ENCODE results near the gene MRPL44. TPM values are rescaled to one million over a fixed set of nuclear protein-coding genes. Genes with fewer than 3 reads are reported as not detected.

Gene MRPL44
- total and polyA plus RNA-seq, 2 of the 8 experiments (the other 6 are each of a cell fraction or from before 2014, with no cell fraction given) = 32.0 to 53.2 TPM

DNA sequence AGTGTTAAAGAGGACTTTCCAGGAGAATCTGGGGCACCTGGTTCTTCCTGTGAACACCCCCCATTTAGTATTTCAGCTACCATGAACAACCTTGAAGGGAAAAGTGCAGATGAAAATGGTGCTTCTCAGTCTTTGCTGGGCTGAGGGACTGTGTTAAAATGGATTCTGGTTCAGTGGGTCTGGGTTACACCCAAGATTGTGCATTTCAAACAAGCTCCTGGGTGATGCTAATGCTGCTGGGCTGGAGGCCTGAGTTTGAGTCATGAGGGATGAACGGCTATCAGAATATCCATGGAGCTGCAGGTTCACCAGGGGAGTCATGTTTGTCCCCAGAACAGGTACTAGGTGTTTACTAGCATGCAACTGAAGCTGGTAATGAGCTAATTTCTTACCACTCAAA lies 24.0 kb downstream of the MRPL44 start:
- Histone ChIP-seq H3K18ac (ENCODE audit: extremely low read depth, low read length) (no peak overlapping the region), H2BK12ac (ENCODE audit: low read depth, low read length) (no peak overlapping the region), H3K27me3 (replicated peaks in 1 of 4; ENCODE audit: control insufficient read depth in 3 of 4, extremely low read depth in 1 of 4, insufficient read depth in 3 of 4, low read length in 3 of 4) (peaks cover 0 to 1% (median 0%) of the 10 kb centered on the region in 4 experiments; a peak in 1 of 7 replicates), H2AFZ (ENCODE audit: low read length) (no peak overlapping the region), H3K4me3 (ENCODE audit: extremely low read depth in 1 of 4, insufficient read depth in 2 of 4, low read depth in 3 of 4, low read length in 4 of 4) (no peak overlapping the region), H2BK15ac (ENCODE audit: low read length) (no peak overlapping the region), H2BK5ac (ENCODE audit: low read depth, low read length) (no peak overlapping the region), H3K9me3 (ENCODE audit: insufficient read depth in 2 of 2, low read depth in 1 of 2, low read length in 1 of 2) (no peaks in the 10 kb centered on the region), H4K5ac (ENCODE audit: insufficient read length, low read depth, low read length) (no peak overlapping the region), H3K79me2 (ENCODE audit: control insufficient read depth in 1 of 2, insufficient read depth in 2 of 2, low read length in 2 of 2) (no peaks in the 10 kb centered on the region), H3K9ac (replicated peaks in 1 of 4; ENCODE audit: extremely low read depth in 1 of 4, low read depth in 3 of 4, low read length in 3 of 4) (no peak overlapping the region), H3K4me2 (ENCODE audit: insufficient read depth in 1 of 2, low read depth in 2 of 2, low read length in 2 of 2) (no peak overlapping the region), H3K23me2 (ENCODE audit: low read depth, low read length) (no peaks in the 10 kb centered on the region), H3K4me1 (replicated peaks in 1 of 4; ENCODE audit: control insufficient read depth in 3 of 4, insufficient read depth in 4 of 4, low read length in 3 of 4) (no peaks in the 10 kb centered on the region), H3K14ac (ENCODE audit: insufficient read length) (no peak overlapping the region), H4K8ac (ENCODE audit: extremely low read depth, insufficient read depth, low read length) (no peak overlapping the region), H4K91ac (replicated peaks; ENCODE audit: insufficient read length, low read length) (no peak overlapping the region), H2AK5ac (ENCODE audit: low read depth, low read length) (no peak overlapping the region), H2BK20ac (ENCODE audit: low read length) (no peak overlapping the region), H3K36me3 (ENCODE audit: control insufficient read depth in 2 of 4, insufficient read depth in 4 of 4, low read length in 3 of 4) (peaks cover 3 to 20% (median 13%) of the 10 kb centered on the region in 4 experiments; a peak in 7 of 8 replicates), H4K20me1 (replicated peaks in 1 of 2; ENCODE audit: control insufficient read depth in 1 of 2, insufficient read depth in 2 of 2, low read length in 2 of 2) (no peaks in the 10 kb centered on the region), H2BK120ac (replicated peaks; ENCODE audit: low read depth, low read length) (no peak overlapping the region), H3K4ac (replicated peaks; ENCODE audit: insufficient read length, low read depth, low read length) (no peak overlapping the region), H3K23ac (ENCODE audit: insufficient read length) (no peak overlapping the region), H3K79me1 (ENCODE audit: low read depth, low read length) (no peaks in the 10 kb centered on the region), H3K56ac (replicated peaks; ENCODE audit: insufficient read length, low read depth, low read length) (no peak overlapping the region), H3K27ac (ENCODE audit: low read depth, low read length) (no peak overlapping the region)
- ChIA-PET POLR2A (ENCODE audit: partially characterized antibody) (no interaction called here), CTCF (ENCODE audit: partially characterized antibody) (interaction anchor here (1.0 to 18.2 kb wide), 6 partner anchors 11 to 901 kb away, joined by 3 to 282 read pairs (median 27); no protein-coding TSS in a partner anchor)
- no peak for TF ChIP-seq CHD1 (IDR thresholded peaks at IDR 0.05; ENCODE audit: low read depth, low read length)
- TF ChIP-seq KDM1A (IDR thresholded peaks at IDR 0.05; ENCODE audit: borderline replicate concordance, low read length) = no peak
- TF ChIP-seq HDAC6 (IDR thresholded peaks at IDR 0.05; ENCODE audit: low read depth, low read length) = no peak
- no peak for TF ChIP-seq MAFK (IDR thresholded peaks at IDR 0.05; ENCODE audit: low read depth, low read length)
- TF ChIP-seq CEBPB (IDR thresholded peaks at IDR 0.05; ENCODE audit: low read depth, low read length) = no peak
- TF ChIP-seq TCF12 (IDR thresholded peaks at IDR 0.05; ENCODE audit: low read depth, low read length) = no peak
- TF ChIP-seq CBX8 (IDR thresholded peaks at IDR 0.05; ENCODE audit: borderline replicate concordance, low read depth, low read length) = no peak
- no peak for TF ChIP-seq SIRT6 (IDR thresholded peaks at IDR 0.05; ENCODE audit: low read length)
- TF ChIP-seq SIN3A (conservative IDR thresholded peaks at IDR 0.05 in 1 of 2, IDR thresholded peaks at IDR 0.05 in 1 of 2; ENCODE audit: low read depth in 1 of 2, low read length in 2 of 2) = no peak
- TF ChIP-seq MAX (IDR thresholded peaks at IDR 0.05) = no peak
- TF ChIP-seq SUZ12 (IDR thresholded peaks at IDR 0.05; ENCODE audit: low read length) = no peak
- no peak for TF ChIP-seq JUND (IDR thresholded peaks at IDR 0.05; ENCODE audit: low read length)
- DNase-seq (ENCODE audit: low read depth in 1 of 2, low spot score in 2 of 2) (no peak), FAIRE-seq (no peak)
- WGBS, 2 experiments (ENCODE audit: extremely low coverage in 1 of 2, insufficient coverage in 1 of 2, insufficient read length in 1 of 2, insufficient replicate concordance in 2 of 2, low coverage in 1 of 2, low lambda C conversion rate in 2 of 2, missing lambda C conversion rate in 1 of 2) = 86% methylated on average over 1 of the region's 1 CpG; no CpG with 5 or more reads in 1 of the 2 experiments

All from H1 (cell line).